HL-60/S4 treated with phorbol 12-myristate 13-acetate at 8.2 ng/mL for 4 days and 3 days (cell line): ENCODE data around the gene CHIA.
"Not testable (repeated sequence)": the region's sequence is repeated elsewhere in the genome, so short reads cannot be mapped to it uniquely, and the experiment has no call there.

Experiments used
- in situ Hi-C: fragments of 300-500 bp; cut with MboI; formaldehyde crosslinking; loops from 2 replicates; pipeline ENCODE4 v1.15.0; 2022; ENCODE audit warnings: low sequenced_read_pairs

Gene CHIA

GRCh38 chr1:111283838-111284237, 6.8 kb upstream of the CHIA start:
- in situ Hi-C loops: no loop called here

- in situ Hi-C loops: no loop called here
Observed at GRCh38 chr1:111285879-111286278, 4.8 kb upstream of the CHIA start.

DNA sequence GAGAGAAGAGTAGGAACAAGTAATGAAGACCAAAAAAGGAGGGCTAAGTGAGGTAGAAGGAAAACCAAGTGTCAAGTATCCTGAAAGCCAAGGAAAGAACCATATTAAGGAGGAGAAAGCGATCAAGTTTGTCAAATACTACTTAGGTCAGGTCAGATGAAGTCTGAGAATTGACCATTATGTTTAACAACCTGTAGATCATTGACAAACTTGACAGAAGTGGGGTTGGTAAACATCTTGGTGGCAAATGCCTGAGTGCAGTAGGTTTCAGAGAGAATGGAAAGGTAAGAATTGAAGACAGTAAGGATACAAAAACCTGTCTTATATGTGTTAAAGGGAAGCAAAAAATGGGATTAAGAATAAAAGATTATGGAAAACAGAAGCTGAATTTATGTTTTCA, 3.7 kb upstream of the CHIA start:
- in situ Hi-C loops: no loop called here

- in situ Hi-C loops: no loop called here
Observed at GRCh38 chr1:111289371-111289770, 1.3 kb upstream of the CHIA start.

DNA sequence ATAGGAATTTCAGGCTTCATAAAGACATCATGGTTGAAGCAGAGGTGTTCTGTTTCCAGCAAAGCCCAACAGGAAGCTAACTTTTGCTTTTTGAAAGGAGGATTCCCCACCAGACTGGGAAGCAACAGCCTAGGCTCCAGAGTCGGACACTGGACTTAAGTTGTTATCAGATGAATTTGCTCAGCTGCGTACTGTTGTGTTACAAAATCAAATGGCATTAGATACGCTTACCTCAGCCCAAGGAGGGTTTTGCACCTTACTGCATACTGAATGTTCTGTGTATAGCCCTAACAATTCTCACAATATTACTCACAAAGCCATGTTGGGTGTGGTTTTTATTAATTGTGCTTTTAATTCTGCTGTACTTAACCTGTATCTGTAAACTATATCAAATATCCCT, 547 bp upstream of the CHIA start:
- in situ Hi-C loops: no loop called here

DNA sequence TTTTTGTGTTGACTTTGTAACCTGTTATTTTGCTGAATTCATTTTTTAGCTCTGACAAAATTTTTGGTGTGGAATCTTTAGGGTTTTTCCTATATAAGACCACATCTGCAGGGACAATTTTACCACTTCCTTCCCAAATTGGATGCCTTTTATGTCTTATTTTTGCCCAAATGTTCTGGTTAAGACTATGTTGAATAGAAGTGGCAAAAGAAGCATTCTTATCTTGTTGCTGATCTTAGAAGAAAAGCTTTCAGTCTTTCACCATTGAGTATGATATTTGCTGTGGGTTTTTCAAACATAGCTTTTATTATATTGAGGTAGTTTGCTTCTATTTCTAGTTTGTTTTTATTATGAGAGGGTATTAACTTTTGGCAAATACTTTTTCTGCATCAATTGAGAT, 3.7 kb downstream of the CHIA start:
- in situ Hi-C loops: no loop called here

DNA sequence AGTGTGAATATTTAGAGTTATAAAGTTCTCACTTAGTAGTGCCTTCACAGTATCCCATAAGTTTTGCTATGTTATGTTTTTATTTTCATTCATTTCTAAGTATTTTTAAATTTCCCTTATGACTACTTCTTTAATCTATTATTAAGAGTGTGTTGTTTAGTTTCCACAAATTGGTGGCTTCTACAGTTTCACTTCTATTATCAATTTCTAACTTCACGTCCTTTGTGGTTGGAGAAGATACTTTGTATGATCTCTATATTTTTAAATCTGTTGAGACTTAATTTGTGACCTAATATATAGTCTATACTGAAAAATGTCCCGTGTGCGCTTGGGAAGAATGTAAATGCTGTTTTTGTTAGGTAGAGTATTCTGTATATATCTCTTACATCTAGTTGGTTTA, 11.7 kb downstream of the CHIA start:
- in situ Hi-C loops: no loop called here

- in situ Hi-C loops: no loop called here
Observed at GRCh38 chr1:111309690-111310089, 19.0 kb downstream of the CHIA start.

- in situ Hi-C loops: no loop called here
Observed at GRCh38 chr1:111318523-111318922, 27.9 kb downstream of the CHIA start.

DNA sequence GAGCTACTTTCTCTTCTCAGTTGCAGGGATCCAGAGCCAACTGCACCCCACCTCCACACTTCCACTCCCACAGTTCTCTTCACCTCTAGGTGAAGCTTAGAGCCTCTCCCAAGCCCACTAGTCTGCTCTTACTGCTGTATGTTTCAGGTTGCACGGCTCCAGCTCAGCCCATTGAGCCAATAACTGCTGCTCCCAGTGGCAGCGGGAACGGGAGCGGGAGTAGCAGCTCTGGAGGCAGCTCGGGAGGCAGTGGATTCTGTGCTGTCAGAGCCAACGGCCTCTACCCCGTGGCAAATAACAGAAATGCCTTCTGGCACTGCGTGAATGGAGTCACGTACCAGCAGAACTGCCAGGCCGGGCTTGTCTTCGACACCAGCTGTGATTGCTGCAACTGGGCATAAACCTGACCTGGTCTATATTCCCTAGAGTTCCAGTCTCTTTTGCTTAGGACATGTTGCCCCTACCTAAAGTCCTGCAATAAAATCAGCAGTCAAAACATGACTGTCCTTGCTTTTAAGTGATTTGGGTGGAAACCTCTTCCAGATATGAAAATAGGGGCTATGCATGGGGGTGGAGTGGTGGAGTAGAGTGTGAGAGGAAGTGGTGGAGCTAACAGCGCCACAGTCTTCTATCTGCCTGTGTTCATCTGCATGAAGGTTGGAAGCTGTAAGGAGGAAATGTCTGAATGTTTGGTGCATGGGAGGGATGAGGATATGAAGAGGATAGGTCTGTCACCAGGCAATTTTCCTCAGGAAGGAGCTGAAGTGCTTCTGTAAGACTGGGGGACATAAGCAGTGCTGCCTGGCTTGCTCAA, 29.6 kb downstream of the CHIA start:
- in situ Hi-C loops: no loop called here

DNA sequence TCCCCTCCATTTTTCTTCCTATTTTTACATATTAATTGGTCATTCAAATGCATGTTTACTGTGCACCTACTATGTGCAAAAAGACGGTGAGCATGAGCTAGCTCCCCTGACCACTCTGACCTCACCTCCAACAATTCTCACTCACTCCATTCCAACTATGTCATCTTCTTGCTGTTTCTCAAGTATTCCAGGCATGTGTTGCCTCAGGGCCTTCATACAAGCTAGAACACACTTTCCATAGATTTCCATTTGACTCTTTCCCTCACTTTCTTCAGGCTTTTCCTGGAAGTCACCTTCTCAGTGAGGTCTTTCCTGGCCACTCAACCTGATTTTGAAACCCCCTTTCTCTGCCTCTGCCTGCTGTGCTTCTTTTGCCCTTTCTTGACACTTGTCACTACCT, 32.6 kb downstream of the CHIA start:
- in situ Hi-C loops: no loop called here

DNA sequence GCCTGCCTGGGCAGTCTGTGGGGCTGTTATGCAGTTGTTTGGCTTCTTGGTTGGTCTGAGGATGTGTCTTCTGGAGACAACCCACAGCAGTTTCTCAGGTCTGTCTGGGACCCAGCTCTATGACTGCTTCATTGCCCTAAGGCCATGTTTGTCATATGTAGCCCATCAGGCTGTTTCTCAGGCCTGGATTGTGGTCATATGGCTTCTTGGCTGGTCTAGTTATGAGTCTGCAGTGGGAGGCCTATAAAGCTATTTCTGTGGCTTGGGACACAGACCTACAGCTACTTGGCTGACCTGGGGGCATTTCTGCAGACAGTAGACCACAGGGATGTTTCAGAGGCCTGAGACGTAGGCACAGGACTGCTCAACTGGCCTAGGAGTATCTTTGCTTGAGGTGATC, 41.5 kb downstream of the CHIA start:
- in situ Hi-C loops: no loop called here

- in situ Hi-C loops: no loop called here
Observed at GRCh38 chr1:111334169-111334568, 43.5 kb downstream of the CHIA start.

- in situ Hi-C loops: not testable (repeated sequence)
Observed at GRCh38 chr1:111335214-111335877, 44.7 kb downstream of the CHIA start.

DNA sequence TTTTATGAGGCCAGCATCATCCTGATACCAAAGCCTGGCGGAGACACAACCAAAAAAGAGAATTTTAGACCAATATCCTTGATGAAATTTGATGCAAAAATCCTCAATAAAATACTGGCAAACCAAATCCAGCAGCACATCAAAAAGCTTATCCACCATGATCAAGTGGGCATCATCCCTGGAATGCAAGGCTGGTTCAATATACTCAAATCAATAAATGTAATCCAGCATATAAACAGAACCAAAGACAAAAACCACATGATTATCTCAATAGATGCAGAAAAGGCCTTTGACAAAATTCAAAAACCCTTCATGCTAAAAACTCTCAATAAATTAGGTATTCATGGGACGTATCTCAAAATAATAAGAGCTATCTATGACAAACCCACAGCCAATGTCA, 48.2 kb downstream of the CHIA start:
- in situ Hi-C loops: not testable (repeated sequence)

DNA sequence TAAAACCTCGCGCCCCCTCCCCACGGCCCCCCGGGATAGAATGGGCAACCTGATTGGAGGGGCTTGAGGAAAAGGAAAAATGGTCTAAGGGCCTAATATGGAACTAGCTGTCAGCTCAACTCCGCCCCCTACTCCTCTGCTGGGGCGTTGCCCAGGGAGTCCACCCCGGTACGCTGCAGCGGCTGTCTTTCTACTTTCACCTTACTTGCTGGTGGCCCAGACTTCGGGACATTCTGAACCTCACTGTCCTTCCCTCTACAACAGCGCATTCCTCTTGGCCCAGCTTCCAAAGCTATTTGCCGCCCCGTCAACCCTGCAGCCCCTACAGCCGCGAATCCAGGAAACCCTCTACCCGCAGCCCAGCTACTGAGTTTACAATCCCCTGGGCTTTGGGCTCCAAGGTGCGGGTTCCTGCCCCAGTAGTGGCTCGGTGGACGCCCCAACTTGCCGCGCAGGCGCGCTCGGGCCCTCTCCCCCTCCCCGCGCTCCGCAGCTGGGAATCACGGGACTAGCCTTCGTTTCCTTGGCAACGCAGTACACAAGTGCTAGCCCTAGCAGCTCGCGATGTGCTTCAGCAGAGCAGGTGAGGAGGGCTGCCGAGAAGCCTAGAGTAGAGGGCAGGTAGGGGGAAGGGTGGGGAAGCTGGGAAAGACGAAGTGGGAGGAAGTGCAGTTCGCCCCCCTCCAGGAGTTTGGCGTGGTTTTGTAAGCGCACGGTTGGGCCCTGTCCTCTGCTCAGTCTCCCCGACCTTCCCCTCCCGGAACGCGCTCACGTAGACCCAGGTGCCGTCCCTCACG, 55.6 kb downstream of the CHIA start:
- in situ Hi-C loops: no loop called here

DNA sequence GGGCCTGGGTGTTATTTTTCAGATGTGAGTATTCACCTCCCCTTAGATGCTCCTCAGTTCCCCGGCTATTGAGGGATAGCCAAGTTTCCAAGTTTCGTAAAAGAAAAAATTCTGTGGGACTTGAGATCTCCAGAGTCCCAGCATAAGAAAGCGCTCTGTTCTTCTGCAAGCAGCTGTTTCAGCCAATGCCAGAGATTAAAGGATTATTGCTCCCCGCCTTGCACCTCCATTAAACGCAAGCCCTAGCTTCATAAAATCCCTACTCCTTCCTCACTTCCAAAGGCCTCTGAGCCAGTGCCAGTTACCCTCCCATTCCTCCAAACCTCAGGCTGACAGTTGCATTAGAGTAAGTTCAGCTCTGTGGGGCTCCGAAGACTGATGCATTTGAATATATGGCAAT, 56.4 kb downstream of the CHIA start:
- in situ Hi-C loops: no loop called here

DNA sequence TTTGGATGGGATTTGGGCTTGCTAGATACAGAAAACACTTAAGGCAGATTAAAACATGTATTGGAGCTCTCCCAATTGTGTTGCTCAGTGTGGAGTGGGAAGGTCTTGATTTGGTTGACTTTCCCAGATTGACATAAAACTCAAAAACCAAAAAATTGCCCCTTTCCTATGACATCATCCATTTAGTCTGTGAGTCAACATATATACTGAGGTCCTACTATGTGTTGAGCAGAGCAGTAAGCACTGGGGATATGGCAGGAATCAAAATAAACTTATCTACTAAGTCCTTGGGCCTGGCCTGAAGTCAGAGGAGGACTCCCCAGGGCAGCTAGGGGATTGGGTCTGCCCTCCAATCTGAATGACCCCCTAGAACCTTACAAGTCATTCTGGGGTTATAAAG, 61.0 kb downstream of the CHIA start:
- in situ Hi-C loops: no loop called here

GRCh38 chr1:111354584-111354983, 63.9 kb downstream of the CHIA start:
- in situ Hi-C loops: no loop called here

GRCh38 chr1:111358964-111359363, 68.3 kb downstream of the CHIA start:
- in situ Hi-C loops: no loop called here

GRCh38 chr1:111359376-111359775, 68.7 kb downstream of the CHIA start:
- in situ Hi-C loops: no loop called here

- in situ Hi-C loops: not testable (repeated sequence)
Observed at GRCh38 chr1:111360257-111360656, 69.6 kb downstream of the CHIA start.
